A673 (cell line): ENCODE data around the gene TECPR2.

Experiments used
- EZH2 ChIP-seq: fragments of 200-600 bp; sonication (generic); IDR thresholded peaks from 2 replicates; pipeline ENCODE4 v1.6.1; 2017; ENCODE audit warnings: borderline replicate concordance, low read depth, mild to moderate bottlenecking, mixed read lengths, antibody characterized with exemption, low read length; ENCODE audit not compliant: poor library complexity, severe bottlenecking
- TF ChIP-seq, protein P1 (sequence below): fragments of 300-800, 200-600 bp; sonication (generic); conservative IDR thresholded peaks from 2 replicates; pipeline ENCODE4 v1.5.1; 2017; ENCODE audit warnings: low read depth, mild to moderate bottlenecking, antibody characterized with exemption, low read length, moderate library complexity, mixed read lengths

GRCh38 chr14:102315121-102315520 is 47.6 kb upstream of the TECPR2 start:
- TF ChIP-seq, protein P1, sequence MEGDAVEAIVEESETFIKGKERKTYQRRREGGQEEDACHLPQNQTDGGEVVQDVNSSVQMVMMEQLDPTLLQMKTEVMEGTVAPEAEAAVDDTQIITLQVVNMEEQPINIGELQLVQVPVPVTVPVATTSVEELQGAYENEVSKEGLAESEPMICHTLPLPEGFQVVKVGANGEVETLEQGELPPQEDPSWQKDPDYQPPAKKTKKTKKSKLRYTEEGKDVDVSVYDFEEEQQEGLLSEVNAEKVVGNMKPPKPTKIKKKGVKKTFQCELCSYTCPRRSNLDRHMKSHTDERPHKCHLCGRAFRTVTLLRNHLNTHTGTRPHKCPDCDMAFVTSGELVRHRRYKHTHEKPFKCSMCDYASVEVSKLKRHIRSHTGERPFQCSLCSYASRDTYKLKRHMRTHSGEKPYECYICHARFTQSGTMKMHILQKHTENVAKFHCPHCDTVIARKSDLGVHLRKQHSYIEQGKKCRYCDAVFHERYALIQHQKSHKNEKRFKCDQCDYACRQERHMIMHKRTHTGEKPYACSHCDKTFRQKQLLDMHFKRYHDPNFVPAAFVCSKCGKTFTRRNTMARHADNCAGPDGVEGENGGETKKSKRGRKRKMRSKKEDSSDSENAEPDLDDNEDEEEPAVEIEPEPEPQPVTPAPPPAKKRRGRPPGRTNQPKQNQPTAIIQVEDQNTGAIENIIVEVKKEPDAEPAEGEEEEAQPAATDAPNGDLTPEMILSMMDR, result no peak
- TF ChIP-seq EZH2, result no peak
